AG09309 (cell line): ENCODE results near the gene PTGDR2.
A peak's percentile ranks its signal among the peaks of the same experiment; 100 is the strongest.

Experiments used
- DNase-seq: peaks from one replicate; pipeline ENCODE4 v3.0.0-alpha.2; 2010; ENCODE audit warnings: low read depth
- H3K4me3 ChIP-seq: 2 replicates; pipeline ENCODE4 v1.5.1; 2011; ENCODE audit warnings: mild to moderate bottlenecking, low read depth, low read length, moderate library complexity; ENCODE audit not compliant: control insufficient read depth
- CTCF ChIP-seq: IDR thresholded peaks from 2 replicates; pipeline ENCODE4 v1.5.1; 2011; ENCODE audit warnings: mild to moderate bottlenecking, low read depth, low read length, inconsistent platforms; ENCODE audit not compliant: insufficient read depth, control insufficient read depth; ENCODE audit errors: missing control alignments

Gene PTGDR2

GRCh38 chr11:60874421-60875365 is 18.9 kb upstream of the PTGDR2 start:
- no peak for DNase-seq
- TF ChIP-seq CTCF, result no peak
- no peak overlapping the region for H3K4me3 ChIP-seq

DNA sequence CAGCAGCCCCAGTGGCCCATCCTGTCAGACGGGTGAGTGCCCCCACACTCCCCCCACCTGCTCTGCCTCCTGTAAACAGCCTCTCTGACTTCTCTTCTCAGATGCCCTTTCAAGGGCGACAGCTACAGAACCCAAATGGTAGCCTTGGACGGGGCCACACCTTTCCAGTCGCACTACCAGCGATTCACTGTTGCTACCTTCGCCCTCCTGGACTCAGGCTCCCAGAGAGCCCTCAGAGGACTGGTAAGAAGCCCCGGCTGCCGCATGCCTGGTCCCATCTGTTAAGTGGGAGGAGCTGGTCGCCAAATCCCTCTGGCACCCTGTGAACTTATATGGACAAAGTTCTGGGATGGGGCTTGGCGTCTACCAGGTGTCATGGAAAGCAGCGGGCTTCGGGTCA is 17.8 kb upstream of the PTGDR2 start:
- TF ChIP-seq CTCF, result no peak
- H3K4me3 ChIP-seq, result no peak overlapping the region
- DNase-seq, result no peak

DNA sequence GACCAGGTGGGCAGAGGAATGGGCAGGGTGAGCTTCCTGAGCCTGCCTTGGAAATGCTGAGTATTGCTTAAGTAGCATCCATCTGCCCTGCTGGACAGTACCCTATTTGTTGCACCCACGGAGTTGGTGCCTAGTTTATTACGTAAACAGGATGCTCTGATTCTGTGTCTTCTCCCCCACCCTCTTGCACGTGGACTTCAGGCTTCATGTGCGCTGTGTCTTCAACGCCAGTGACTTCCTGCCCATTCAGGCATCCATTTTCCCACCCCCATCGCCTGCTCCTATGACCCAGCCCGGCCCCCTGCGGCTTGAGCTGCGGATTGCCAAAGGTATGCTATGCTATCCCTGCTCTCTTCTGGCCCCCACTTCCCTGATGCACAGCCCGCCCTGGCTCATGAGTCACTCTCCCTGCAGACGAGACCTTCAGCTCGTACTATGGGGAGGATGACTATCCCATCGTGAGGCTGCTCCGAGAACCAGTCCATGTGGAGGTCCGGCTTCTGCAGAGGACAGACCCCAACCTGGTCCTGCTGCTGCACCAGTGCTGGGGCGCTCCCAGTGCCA is 17.3 kb upstream of the PTGDR2 start:
- peak; percentile 34 for DNase-seq
- H3K4me3 ChIP-seq, result no peak overlapping the region
- TF ChIP-seq CTCF, result no peak

GRCh38 chr11:60872124-60872960 is 16.6 kb upstream of the PTGDR2 start:
- no peak for TF ChIP-seq CTCF
- H3K4me3 ChIP-seq, result no peak overlapping the region
- DNase-seq, result no peak

GRCh38 chr11:60871378-60872061 is 15.8 kb upstream of the PTGDR2 start:
- no peak for DNase-seq
- peak; percentile 28 for TF ChIP-seq CTCF

More at GRCh38 chr11:60871378-60872061, 15.8 kb upstream of the PTGDR2 start:
- no peak overlapping the region for H3K4me3 ChIP-seq
